HG03103 (cell line): ENCODE results near the gene ELAVL1.

Experiments used
- ATAC-seq: cut with Tn5 transposase; IDR thresholded peaks from one replicate; pipeline ENCODE4 v1.9.1; 2021; ENCODE audit warnings: low read depth; ENCODE audit not compliant: unreplicated experiment

ELAVL1 gene

DNA sequence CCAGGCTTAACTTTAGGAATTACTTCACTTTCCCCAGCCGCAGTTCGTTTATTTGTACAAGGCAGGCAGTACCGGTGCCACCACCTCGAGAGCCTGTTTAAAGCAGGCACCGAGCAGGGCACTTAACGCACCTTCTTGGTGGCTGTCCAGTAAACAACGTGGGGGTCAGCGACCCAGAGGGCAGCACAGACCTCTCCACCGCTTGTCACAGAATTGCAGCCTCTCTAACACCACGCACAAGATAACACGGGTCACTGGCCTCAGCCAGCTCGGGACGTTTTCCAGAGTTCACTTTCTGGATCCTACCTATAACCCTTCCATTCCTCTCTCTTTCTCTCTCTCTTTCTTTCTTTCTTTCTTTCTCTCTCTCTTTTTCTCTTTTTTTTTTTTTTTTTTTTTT is 16.8 kb upstream of the ELAVL1 start:
- ATAC-seq = no peak

- no peak for ATAC-seq
Measured at GRCh38 chr19:8021374-8021773, 15.9 kb upstream of the ELAVL1 start.

DNA sequence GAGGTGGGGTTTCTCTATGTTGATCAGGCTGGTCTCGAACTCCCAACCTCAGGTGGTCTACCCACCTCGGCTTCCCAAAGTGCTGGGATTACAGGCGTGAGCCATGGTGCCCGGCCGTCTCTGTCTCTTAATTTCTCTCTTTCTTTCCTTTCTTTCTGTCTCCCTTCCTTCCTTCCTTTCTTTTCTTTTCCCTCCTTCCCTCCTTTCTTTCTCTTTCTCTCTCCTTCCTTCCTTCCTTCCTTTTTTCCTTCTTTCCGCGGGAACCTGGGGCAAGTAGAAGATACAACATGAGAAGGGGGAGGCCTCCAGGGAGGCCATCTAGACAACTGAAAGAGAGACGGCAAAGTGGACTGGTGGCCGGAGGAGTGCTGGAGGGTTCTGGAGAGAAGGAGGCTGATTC is 15.2 kb upstream of the ELAVL1 start:
- ATAC-seq = no peak

- no peak for ATAC-seq
Measured at GRCh38 chr19:8017808-8018207, 12.4 kb upstream of the ELAVL1 start.

GRCh38 chr19:8004723-8005513 is 523 bp downstream of the ELAVL1 start:
- ATAC-seq = peak; percentile 5

DNA sequence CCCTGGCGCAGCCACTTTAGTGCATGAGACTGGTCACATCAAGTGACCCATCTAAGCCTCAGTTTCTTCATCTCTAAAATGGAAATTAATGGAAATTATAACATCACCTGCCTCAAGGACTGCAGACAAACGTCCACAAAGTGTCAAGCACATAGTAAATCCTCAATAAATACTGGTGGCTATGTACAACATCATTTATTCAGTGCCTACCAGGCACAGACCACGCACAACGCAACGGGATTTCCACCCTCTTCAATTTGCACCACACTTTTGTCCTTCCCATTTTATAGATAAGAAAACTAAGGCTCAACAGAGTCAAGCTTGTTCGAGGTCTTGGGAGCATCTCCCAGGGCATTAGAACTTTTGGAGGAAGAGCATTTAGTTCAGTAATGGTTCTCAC is 1.4 kb downstream of the ELAVL1 start:
- no peak for ATAC-seq

GRCh38 chr19:8001995-8002849 is 3.2 kb downstream of the ELAVL1 start:
- ATAC-seq = no peak

DNA sequence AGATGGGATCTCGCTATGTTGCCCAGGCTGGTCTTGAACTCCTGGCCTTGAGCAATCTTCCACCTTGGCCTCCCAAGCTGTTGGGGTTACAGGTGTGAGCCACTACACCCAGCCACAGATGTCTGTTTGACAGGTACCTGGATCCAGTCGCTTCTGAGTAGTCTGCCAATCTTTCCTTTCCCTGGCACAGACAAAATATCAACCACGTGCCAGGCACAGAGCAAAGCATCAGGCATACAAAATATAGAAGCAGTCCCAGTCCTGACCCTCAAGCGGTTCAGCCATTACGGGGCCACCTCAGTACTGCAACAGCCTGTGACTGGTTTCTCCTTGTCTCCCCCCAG is 3.8 kb downstream of the ELAVL1 start:
- ATAC-seq = no peak

DNA sequence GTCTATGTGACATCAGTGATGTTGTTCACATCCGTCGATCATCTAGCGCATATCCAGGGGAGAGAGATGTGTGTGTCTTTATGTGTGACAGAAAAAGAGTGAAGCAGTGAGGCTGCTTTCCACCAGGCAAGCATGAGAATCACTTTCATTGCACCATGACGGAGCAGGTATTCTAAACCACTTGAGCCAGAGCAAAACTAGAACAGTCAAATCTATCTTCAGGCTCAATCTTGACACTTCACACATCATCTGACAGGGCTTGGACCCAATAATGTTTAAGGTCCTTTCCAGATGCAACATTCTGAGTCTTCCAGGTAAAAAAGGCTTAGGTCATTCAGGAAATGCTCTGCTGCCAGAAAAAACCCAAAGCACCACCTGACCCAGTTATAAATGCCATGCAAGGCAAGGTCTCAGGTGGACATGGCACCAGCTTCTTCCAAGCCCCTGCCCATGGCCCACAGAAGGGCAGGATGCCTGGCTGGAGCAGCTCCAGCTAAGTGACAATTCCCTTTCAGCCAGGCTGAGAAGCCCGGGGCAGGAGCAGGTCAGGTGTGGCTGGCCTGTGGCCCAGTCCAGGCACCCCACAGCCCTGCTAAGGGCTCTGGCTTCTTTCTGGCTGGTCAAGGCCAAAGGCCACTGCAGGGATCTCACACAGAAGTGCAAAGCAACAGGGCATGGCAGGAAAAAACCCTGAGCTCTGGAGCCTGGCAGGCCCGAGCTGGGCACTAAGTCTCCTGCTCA is 5.0 kb downstream of the ELAVL1 start:
- no peak for ATAC-seq

- no peak for ATAC-seq
Measured at GRCh38 chr19:7999376-7999775, 6.1 kb downstream of the ELAVL1 start.

GRCh38 chr19:7997809-7998480 is 7.5 kb downstream of the ELAVL1 start:
- no peak for ATAC-seq

DNA sequence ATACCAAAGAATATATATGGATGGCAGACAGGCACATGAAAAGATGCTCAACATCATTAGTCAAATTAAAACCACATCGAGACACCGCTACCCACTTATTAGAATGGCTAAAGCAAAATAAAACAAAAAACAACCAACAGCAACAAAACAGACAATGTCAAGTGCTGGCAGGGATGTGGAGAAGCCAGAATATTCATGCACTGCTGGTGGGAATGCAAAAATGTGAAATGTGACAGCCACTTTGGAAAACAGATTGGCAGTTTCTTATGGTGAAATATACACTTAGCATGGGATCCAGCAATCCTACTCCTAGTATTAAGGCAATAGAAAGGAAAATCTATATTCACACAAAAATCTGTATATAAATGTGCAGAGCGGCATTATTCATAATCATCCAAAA is 8.6 kb downstream of the ELAVL1 start:
- no peak for ATAC-seq

GRCh38 chr19:7995810-7996158 is 9.7 kb downstream of the ELAVL1 start:
- ATAC-seq = no peak

DNA sequence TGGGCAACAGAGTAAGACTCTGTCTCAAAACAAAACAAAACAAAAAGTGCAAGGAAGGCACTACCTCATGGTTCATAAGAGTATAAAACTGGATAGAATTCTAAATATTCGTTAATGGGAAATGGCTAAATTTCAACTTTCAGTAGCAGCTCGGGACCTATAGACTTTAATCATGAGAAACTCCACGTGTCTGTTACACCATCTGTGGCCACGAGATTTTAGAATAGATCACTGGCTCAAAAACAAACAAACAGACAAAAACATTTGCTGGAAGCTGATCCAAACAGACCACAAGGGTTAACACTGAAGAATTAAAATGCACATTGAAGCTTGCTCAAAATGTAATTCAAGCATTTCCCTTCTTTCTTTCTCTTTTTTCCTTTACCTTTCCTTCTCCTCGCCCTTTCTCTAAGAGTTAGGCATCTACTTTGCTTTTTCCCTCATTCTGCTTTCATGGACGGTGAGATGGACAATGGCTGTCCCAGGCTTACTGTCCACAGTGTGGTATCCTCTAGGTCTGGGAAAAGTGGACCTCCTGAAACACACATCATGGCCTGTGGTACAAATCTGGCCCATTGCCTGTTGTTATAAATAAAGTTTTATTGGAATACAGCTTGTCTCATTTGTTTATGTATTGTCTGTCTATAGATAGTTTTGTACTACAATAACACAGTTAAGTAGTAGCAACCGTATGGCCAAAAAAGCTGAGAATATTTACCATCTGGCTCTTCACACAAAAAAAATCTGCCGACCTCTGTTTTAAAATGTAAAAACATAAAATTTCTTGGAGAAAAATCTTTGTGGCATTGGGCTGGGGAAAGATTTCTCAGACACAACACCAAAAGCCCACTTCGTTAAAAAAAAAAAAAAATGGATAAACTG is 10.3 kb downstream of the ELAVL1 start:
- no peak for ATAC-seq

- no peak for ATAC-seq
Measured at GRCh38 chr19:7994114-7994513, 11.3 kb downstream of the ELAVL1 start.

DNA sequence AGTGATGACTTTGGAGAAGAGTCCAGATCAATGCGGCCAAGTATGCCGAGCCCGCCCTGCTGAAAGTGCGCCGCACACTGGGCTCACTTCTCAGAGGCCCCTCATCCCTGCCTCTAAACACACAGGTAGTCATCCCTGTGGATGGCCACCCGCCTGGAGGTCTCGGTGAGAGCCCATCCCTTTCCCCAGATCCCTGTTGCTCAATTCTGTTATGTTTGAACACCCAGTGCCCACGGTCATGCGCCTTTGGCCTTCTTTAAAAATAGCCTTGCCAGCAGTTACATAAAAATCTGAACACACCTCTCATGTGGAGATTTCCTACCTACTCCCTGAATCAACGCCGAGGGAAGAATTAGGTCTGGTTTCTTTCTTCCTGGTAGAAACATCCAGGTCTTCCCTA is 11.9 kb downstream of the ELAVL1 start:
- ATAC-seq = no peak

DNA sequence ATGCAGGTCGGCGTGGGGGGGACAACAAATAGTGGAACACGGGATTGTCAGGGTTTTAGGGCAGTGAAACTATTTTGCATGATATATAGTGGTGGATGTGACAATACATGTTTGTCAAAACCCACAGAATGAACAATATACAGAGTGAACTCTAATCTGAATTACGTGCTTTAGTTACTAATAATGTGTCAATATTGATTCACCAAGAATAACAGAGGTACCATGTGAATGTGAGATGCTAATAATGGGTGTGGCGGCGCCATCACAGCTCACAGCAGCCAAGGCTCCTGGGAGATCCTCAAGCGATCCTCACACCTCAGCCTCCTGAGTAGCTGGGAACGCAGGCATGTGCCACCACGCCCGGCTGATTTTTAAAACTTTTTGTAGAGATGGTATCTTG is 12.9 kb downstream of the ELAVL1 start:
- no peak for ATAC-seq

DNA sequence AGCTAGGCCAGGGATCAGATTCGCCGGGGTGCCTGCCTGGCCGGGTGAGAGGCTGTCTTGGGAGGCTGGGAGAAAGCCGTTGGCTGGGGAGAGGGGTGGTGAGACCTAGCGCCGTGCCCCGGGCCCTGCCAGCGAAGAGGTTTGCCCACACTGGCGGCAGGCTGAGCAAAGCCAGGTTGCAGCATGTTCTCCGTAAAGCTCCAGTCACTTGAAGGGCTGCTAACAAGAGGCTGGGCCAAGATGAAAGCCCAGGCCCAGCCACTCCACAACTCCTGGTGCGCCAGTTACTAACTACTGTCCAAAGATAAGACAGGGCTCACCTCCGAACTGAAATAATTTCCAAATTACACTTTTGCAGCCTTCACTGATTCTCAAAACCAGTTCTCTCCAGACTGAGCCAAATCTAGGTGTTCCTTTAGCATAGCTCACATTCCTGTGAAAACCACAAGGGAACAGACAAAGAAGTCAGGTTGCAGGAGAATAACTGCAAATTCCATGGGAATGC is 16.3 kb downstream of the ELAVL1 start:
- ATAC-seq = no peak

GRCh38 chr19:7988307-7988706 is 17.1 kb downstream of the ELAVL1 start:
- no peak for ATAC-seq
